RWPE1 (cell line): Measurements from ENCODE around the gene CCDC88C.

Source experiments
- CTCF ChIA-PET: fragments of 350-600 bp; sonication (Branson Sonifier 250); formaldehyde crosslinking; extraction: SDS; loops from one replicate; lab custom pipeline; 2021; lab: Yijun Ruan, JAX
- POLR2A ChIA-PET: fragments of 400-600 bp; formaldehyde crosslinking; extraction: SDS; loops from one replicate; lab custom pipeline; 2020; ENCODE audit warnings: antibody characterized with exemption; ENCODE audit not compliant: low non-redundant PET; lab: Yijun Ruan, JAX
- DNase-seq: peaks from one replicate; pipeline ENCODE4 v3.0.0; 2012; ENCODE audit warnings: low spot score
- H3K27ac ChIP-seq: fragments of 450-650 bp; 2 replicates; pipeline ENCODE4 v1.5.1; 2017
- CTCF ChIP-seq: fragments of 450-650 bp; conservative IDR thresholded peaks from 2 replicates; pipeline ENCODE4 v1.5.1; 2017; ENCODE audit warnings: low read depth, mild to moderate bottlenecking

Gene CCDC88C

GRCh38 chr14:91290986-91291385 lies 126.6 kb downstream of the CCDC88C start:
- peak overlapping the region; percentile 54 for H3K27ac ChIP-seq
- TF ChIP-seq CTCF, result no peak
- POLR2A ChIA-PET, result no interaction called here
- DNase-seq, result no peak
- CTCF ChIA-PET, result interaction anchor here (0.6 to 1.5 kb wide), 3 partner anchors 114 to 154 kb away, joined by 3 to 6 read pairs (median 4); no protein-coding TSS in a partner anchor

- ChIA-PET POLR2A (interaction anchor here (0.6 kb wide), 1 partner anchor 45 kb away, joined by 3 read pairs; the partner anchor contains the start of gene GPR68), CTCF (interaction anchor here (0.9 to 1.1 kb wide), 2 partner anchors 115 to 120 kb away, joined by 3 to 4 read pairs; no protein-coding TSS in a partner anchor)
- peak overlapping the region; percentile 21; the same call in 1 of the 2 replicates for H3K27ac ChIP-seq
- TF ChIP-seq CTCF, result no peak
- no peak for DNase-seq
Observed at GRCh38 chr14:91289464-91289863, 128.2 kb downstream of the CCDC88C start.

- no peak for DNase-seq
- ChIA-PET CTCF (interaction anchor here (0.7 to 2.2 kb wide), 3 partner anchors 114 to 121 kb away, joined by 3 to 9 read pairs (median 3); no protein-coding TSS in a partner anchor), POLR2A (no interaction called here)
- TF ChIP-seq CTCF, result no peak
- H3K27ac ChIP-seq, result peak overlapping the region; percentile 21
Observed at GRCh38 chr14:91288876-91289275, 128.7 kb downstream of the CCDC88C start.

- CTCF ChIA-PET, result interaction anchor here (0.5 to 4.0 kb wide), 8 partner anchors 17 to 128 kb away, joined by 3 to 40 read pairs (median 4); no protein-coding TSS in a partner anchor
- peak overlapping the region; percentile 44 for H3K27ac ChIP-seq
- peak; percentile 85 for TF ChIP-seq CTCF
- POLR2A ChIA-PET, result no interaction called here
- peak; percentile 74 for DNase-seq
Observed at GRCh38 chr14:91286530-91286937, 131.1 kb downstream of the CCDC88C start.

GRCh38 chr14:91284791-91285548 lies 132.7 kb downstream of the CCDC88C start:
- peak overlapping the region; percentile 80 for H3K27ac ChIP-seq
- CTCF ChIA-PET, result interaction anchor here (0.9 to 4.0 kb wide), 2 partner anchors 108 to 111 kb away, joined by 4 to 40 read pairs; no protein-coding TSS in a partner anchor
- POLR2A ChIA-PET, result no interaction called here
- DNase-seq, result no peak
- no peak for TF ChIP-seq CTCF

- peak overlapping the region; percentile 80 for H3K27ac ChIP-seq
- CTCF ChIA-PET, result interaction anchor here (4.0 kb wide), 1 partner anchor 107 kb away, joined by 40 read pairs; no protein-coding TSS in a partner anchor
- POLR2A ChIA-PET, result no interaction called here
- TF ChIP-seq CTCF, result no peak
- peak; percentile 75 for DNase-seq
Observed at GRCh38 chr14:91284146-91284790, 133.4 kb downstream of the CCDC88C start.
